NOMO-1 (cell line): Measurements from ENCODE around the gene GH1.
"Not testable (repeated sequence)": the region's sequence is repeated elsewhere in the genome, so short reads cannot be mapped to it uniquely, and the experiment has no call there.

Experiments
- DNase-seq, 2 experiments: peaks; one replicate each; lab custom pipeline; 2025; ENCODE audit not compliant: unreplicated experiment in 2 of 2; lab: John Stamatoyannopoulos, UW

Gene GH1

DNA sequence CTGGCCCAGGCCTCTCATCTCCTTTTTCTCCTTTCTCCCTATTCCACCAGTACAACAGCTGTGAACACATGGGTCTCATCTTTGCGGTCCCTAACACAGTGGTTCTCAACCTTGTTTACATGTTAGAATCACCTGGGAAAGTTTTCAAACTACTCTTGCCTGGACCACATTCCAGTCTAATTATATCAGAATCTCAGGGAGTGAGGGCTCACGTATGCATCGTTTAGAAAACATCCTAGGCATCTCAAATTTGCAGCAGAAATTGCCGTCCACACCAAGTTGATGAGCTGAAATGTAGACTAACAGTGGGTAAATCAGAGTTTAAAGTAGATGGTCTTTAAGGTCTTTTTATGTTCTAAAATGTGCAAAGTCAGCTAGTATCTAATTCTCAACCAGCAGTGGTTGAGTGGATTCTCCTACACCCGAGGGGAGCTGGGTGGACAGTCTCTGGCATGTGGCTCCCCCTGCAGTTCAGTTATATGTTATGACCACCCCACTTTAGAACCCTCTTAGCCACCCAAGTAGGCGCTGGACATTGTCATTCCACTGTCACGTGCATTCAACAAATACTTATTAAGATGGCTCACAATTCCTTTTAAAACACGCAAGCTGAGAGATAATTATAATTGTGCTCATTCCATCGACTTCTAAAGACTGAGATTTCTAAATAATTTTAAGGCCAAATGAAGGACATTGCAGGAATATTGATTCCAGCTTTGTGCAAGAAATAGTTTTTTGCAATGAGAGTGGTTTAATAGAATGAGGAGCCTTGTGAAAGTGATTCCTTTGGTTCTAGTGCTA is 48.9 kb downstream of the GH1 start:
- not testable (repeated sequence) for DNase-seq
